Ovary (tissue), 3 donors: ENCODE data around the gene MYEF2.

ENCODE experiments used
- CTCF ChIP-seq, 3 donors: fragments of 450-650 bp in 2 of 3; fragments of 200-600 bp in 1 of 3; IDR thresholded peaks; one replicate each; pipeline versions ENCODE4 v1.5.1 to v1.8.0; 2016 to 2022; ENCODE audit warnings: antibody characterized with exemption in 3 of 3, mild to moderate bottlenecking in 1 of 3
- EP300 ChIP-seq: sonication (generic); formaldehyde crosslinking; IDR thresholded peaks from one replicate; pipeline ENCODE4 v1.6.1; 2017; ENCODE audit warnings: antibody characterized with exemption
- POLR2A ChIP-seq: fragments of 450-650 bp; IDR thresholded peaks from one replicate; pipeline ENCODE4 v1.6.1; 2017; ENCODE audit warnings: antibody characterized with exemption, mild to moderate bottlenecking, moderate library complexity
- donor health status: DM: no; HTN: no; CAD: no.

GRCh38 chr15:48222627-48223026 is 44.5 kb upstream of the MYEF2 start:
- no peak for TF ChIP-seq CTCF (IDR thresholded peaks at IDR 0.05)
- TF ChIP-seq POLR2A, result no peak
- TF ChIP-seq EP300, result no peak
